Erythroblast (primary cell): ENCODE results near the gene LHFPL6.

Source experiments
- GATA1 ChIP-seq: IDR thresholded peaks from 2 replicates; pipeline ENCODE4 v1.6.1; 2011; ENCODE audit warnings: low read depth, mild to moderate bottlenecking, control low read depth, low read length, moderate library complexity
- POLR2A ChIP-seq: IDR thresholded peaks from 2 replicates; pipeline ENCODE4 v1.6.1; 2011; ENCODE audit warnings: mild to moderate bottlenecking, low read length

DNA sequence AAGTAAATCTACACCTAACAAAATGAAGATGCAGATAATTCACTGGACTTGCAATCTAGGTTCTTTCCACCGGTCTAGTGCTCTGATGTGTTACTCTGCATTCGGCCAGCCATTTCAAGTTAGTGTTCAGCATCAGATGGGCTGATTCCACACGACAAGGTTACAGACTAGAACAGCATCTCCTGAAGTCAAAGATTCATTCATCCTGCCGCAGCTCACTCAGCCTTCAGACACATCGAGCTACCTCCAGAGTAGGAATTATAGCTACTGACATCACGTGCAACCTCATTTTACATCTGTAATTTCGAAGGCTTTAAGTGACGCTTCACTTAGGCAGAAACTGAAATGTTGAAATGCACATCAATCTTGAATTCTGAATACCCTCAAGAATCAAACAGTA, 76.5 kb downstream of the LHFPL6 start:
- TF ChIP-seq POLR2A (no peak), GATA1 (no peak)
